HG03439 (cell line): ENCODE data around the gene NAALADL2.

Experiments used
- ATAC-seq: cut with Tn5 transposase; IDR thresholded peaks from one replicate; pipeline ENCODE4 v1.9.1; 2021; ENCODE audit warnings: mild to moderate bottlenecking, moderate library complexity; ENCODE audit not compliant: unreplicated experiment

Gene NAALADL2

DNA sequence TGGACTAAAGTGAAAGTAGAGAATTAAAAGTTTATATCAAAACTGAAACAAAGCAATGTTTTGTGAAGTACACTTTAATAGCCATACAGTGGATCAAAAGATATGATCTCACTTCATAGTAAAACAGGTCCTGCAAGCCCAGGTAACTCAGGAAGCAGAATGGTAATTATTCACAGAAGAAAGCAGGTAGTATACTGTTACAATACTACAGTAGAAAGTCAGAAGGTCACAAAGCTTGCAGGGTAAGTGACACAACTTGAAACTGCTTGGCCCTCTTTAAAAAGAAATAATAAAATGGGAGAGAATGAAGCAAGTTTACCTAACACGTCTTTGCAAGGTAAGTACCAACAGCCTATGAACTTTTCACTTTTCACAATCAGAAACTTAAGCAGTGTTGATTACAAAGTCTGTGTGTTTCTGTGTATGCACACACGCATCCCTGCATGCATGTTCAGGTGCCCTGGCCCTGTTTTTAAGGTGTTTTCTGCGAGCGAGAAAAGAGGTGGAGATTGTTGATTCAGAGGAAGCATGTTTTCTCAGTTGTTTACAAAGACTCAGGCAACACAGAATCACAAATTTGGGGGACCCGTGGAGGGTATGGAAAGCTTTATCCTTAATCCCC is at the start of gene NAALADL2:
Gene NAALADL2, plus strand, starts transcription at position 221 of the 622 bp plus-strand sequence.
- ATAC-seq, result no peak

DNA sequence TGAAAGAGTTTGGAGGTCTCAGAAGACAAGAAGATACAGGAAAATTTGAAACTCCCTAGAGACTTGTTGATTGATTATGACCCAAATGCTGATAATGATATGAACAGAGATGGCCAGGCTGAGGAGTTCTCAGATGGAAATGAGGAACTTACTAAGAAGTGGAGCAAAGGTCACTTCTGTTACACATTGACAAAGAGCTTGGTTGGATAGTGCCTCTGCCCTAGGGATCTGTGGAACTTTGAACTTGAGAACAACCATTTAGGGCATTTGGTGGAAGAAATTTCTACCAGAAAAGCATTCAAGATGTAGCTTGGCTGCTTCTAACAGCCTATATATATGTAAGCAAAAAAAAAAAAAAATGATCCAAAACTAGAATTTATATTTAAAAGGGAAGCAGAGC is 48.9 kb upstream of the NAALADL2 start:
- ATAC-seq, result no peak

DNA sequence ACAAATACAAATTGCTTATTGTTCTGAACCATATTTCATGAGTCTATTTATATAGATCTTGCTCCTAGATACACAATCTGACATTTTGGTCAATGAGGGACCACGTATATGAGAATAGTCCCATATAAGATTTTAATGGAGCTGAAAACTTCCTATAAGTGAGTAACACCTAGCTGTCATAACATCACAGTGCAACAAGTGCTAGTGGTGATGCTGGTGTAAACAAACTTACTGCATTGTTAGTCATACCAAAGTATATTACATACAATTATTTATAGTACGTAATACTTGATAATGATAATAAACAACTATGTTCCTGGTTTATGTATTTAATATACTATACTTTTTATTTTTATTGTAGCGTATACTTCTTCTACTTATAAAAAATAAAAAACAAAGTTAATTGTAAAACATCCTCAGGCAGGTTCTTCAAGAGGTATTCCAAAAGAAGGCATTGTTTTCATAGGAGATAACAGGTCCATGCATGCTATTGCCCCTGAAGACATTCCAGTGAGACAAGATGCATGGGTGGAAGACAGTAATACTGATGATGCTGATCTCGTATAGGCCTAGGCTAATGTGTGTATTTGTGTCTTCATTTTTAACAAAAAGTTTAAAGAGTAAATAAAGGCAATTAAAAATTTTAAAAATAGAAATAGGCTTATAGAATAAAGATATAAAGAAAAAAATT is 46.8 kb upstream of the NAALADL2 start:
- ATAC-seq, result no peak

DNA sequence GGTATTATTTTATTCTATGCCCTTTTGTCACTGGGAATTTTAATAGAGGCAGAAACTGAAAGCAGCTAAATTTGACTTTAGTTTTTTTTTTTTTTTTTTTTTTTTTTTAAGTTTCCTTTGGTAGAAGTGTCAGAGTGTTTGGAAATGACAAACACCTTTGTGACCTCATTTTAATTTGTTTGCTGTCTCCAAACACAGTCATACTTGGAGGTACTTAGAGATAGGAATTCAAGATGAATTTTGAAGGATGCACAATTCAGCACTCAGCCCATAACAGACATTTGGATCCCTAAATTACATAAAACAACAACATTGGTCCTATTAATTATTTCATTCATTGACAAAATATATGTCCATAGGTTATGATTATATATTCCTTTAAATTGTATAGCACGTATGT is 43.4 kb upstream of the NAALADL2 start:
- ATAC-seq, result no peak

DNA sequence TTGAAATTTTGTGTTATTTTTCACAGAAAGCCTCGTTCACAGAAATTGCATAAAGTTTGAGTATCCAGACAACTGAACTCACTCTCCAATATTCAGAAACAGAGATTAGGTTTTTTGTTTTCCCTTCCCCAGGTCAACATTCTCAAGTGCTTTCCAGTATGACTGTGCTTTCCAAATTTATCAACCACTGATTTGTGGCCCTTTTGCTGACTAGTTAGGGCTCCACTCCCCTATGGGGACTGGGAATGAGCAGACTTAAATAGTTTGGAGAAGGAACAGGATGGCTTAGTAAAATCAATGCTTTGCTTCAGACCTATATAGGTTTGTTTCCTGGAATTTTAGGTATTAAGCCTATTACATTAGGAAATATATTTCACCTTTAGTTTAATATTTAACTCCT is 38.2 kb upstream of the NAALADL2 start:
- ATAC-seq, result no peak

DNA sequence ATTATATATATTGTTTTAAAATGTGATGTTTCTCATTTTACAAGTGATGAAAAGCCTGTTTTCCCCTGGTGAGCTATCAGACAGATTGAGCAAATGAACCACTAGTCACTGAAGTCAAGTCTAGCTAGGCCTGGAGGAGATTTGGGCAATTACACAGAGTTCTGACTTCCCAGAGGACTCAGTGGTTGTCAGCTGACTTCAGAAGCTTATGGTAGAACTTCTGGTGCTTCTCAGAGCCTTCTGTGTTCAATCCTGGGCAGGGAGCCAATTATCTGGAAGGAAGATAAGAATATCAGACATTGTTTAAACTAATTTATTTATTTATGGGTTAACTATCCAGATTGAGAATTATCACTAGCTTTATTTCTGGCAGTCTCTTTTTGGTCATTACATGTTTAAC is 37.7 kb upstream of the NAALADL2 start:
- no peak for ATAC-seq

DNA sequence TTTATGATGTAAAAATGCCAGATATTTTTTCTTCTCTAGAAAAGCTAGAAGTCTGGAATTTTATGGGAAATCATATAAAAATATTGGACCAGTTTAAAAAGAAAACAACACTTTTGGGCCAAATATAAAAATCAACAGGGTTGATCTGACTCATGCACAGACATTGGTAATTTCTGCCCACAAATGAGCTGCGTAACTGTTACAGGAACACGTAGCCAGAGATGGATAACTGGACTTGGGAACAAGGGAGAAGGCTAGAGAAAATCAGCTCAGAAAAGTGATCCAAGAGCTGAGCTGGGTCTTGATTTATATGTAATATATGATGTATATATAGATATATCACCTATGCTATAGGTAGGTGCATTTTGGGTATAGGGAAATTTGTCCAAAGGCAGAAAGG is 36.8 kb upstream of the NAALADL2 start:
- no peak for ATAC-seq

DNA sequence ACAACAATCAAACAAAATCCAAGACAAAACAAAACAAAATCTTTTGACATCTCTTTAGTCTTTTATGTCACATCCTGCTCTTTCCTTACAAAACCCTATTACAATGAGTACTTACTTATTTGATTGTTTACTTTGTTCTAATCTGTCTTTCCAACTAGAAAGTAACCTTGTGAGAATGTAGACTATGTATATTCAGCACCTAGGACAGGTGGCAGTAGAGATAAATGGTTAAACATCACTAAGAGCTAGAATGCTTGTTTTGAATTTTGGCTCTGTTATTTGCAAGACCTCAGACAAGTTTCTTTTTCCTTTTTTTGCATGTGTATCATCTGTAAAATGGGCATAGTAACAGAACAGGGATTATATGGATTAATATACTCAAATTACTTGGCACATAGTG is 33.1 kb upstream of the NAALADL2 start:
- ATAC-seq, result no peak

DNA sequence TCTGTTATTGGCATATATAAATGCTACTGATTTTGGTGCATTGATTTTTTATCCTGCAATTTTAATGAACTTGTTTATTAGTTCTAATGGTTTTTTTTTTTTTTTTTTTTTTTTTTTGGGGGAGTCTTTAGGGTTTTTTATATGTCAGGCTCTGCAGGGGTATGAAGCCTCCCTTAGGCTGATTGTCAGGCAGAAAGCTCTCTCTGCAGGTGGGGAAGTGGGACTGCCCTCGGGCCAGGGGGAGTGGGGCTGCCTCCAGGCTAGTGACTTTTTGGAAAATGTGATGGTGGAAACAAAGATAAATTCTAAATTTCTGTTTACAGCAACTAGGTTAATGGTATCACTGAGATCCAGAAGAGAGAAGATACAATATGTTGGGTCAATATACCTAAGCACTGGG is 14.4 kb upstream of the NAALADL2 start:
- no peak for ATAC-seq

DNA sequence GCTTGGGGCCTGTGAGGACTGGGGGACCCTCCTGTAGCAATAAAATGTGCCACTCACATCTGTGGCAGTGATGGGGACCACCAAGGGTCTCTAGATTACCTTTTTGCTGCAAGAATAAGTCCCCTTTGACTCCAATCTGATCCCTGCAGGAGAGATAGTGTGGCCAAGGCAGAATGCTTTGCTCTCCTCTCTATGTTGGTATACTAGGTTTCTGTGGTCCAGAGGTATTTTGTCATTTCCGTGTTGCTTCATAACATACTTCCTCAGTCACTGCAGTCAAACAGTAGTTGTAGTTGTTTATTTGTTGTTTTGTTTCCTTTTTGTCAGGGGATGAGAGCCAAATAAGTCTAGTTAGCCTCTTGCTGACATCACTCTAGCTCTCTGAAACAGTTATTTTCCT is 13.1 kb upstream of the NAALADL2 start:
- no peak for ATAC-seq

DNA sequence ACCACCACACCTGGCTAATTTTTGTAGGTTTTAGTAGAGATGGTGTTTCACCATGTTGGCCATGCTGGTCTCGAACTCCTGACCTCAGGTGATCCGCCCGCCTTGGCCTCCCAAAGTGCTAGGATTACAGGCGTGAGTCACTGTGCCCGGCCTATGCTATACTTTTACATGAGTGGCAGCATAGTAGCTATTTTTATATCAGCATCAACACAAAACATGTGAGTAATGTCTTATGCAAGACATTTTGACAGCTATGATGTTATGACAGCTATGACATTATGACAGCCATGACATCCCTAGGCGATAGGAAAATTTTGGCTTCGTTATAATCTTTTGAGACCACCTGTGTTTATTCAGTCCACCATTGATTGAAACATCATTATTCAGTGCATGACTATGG is 4.1 kb upstream of the NAALADL2 start:
- no peak for ATAC-seq

DNA sequence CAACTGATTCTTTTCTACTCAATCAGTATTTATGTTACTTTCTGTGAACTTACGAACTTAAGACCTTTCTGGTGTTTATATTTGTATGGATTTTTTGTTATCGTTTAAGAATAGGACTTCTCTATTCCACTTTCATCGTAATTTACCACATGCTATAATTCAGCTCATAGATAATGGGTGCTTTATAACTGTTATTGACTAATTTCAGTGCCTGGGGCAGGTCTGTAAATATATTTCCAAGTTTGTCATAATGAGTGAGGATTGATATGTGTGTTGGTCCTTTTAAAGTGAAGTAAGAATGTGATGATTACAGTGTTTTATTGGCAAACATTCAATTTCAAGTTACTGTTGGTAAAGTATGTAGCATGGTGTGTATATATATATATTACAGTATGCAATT is 1.8 kb upstream of the NAALADL2 start:
- no peak for ATAC-seq

DNA sequence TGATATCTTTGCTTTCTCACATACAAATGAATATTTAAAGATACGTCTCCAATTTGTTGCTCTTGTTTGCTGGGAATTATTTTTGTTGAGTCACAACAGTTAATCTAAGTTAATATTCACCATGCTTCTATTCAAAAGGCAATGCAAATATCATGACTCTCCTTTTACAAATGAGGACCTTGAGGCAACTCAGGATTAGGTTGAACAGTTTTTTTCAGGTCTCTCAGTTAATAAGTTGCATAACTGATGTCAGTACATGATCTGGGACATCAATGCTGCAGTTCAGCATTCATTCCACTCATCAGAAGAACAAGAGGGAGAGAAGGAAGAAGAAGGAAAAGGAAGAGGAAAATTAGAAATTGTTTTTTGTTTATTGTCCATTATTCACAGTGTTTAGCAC is 781 bp upstream of the NAALADL2 start:
- ATAC-seq, result no peak

DNA sequence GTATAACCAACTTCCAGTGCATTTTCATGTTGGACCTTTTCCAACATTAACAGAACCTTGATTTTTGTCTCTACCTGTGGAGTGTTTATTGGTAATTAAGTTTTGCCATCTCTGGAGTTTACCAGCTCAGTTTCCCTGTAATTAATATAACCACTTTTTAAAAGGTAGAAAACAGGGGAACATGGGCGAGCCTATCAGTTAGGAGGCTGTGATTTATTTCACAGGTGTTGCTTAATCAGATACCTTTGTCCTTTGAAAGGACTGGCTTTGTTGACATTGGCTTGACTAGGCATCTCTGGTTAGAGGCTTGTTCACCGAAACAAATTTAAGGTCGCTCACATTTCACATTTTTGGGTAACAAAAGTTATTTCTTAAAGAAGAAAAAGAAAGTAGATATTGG is 622 bp downstream of the NAALADL2 start:
- ATAC-seq, result no peak

DNA sequence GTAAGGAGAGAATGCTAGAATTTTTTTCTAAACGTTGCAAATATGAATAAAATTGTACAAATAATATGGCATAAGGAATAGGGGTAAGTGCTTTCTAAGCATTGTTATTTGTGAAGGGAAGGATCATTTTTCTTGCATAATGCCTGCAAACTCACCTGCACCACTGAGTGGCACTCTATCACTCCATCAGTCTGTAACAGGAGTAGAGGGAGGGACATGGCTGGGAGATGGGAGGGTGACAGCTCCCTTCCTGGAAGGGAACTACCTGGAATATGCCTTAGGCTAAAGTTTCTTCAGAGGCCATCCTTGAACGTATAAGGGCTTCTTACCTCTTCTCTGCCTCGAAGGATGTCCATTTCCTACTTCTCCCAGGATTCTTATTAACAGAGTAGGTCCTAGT is 3.0 kb downstream of the NAALADL2 start:
- no peak for ATAC-seq

DNA sequence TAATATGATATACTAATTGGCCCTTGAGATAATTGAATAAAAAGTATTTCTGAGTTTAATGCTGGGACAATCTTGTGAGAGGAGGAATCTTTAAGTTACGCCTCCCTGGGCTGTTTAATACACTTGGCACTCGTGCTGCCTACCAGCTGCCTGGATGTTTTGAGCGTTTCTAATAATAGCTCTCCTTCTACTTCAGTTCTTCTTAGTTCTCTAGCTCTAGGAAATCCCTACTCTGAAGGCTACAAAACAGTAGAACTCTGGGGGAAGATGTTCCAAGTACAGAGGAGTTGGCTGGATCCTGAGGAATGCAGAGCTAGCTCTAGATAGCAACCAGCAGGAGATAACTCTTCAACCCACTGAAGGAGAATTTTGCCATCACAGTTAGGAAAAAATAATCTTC is 3.5 kb downstream of the NAALADL2 start:
- no peak for ATAC-seq

DNA sequence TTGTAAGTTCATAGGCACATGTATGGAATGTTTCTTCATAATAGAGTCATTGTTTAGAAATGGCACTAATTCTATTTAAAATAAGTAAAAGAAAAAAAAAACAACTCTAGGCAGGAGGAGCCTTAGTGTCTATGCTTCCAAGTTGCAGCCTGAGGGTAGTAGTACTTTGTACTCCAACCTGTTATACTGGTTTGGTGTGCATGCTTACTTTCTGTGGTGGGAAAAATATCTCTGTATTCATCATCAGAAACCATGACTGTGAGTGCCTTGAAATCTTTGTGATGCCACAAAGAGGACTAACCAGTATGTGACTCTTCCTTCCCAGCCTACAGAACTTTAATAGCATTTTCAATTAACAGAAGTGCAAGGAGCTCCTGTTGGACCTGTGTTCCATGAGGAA is 4.4 kb downstream of the NAALADL2 start:
- no peak for ATAC-seq

DNA sequence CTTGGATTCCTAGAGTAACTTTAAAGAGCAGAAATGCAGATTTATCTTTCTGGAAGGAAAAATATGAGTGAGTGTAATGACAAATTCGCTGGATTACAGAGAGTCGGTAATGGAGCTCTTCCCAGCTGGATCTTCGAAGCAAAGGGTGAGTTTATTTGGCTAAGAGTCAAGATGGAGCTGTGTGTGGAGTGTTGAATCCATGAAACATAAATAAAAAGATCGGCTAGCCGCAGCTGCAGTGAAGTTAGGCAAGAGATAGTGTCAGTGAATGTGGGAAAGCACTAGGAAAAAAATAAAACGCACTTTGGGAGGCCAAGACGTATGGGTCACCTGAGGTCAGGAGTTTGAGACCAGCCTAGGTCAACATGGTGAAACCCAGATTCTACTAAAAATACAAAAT is 10.3 kb downstream of the NAALADL2 start:
- no peak for ATAC-seq

DNA sequence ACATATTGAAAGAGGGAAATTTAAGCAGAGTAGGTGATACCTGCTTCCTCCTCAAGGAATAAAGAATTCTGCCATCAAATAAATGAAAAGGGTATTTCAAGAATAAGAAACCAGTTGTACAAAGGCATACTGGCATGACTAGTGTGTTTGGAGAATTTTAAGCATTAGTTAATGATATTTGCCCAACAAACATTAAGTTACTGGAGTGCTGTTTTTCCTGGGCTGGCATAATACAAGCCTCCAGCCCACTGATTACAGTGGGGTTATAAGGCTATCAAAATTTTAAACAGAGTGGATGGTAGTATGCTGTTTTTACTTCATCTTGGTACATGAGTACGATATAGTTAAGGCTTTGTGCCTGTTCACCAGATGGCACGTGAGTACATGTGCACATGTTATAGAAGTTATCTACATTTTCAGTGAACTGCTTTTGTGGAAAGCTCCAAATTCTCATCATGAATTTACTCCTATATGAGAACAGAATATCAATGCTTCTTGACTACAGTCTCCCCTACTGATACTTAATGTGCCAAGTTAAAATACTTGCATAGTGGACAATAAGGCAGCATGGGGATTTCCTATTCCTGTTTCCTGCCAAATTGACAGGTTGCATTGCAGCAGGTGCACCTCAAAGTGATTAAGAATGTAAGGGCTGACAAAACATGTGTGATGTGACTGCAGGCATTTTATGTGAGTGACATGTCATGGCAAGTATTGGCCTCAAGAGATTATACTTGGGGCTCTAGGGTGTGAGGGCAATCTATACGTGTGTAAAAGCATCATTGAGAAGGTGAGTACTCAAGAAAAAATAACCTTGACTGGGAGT is 14.9 kb downstream of the NAALADL2 start:
- no peak for ATAC-seq

DNA sequence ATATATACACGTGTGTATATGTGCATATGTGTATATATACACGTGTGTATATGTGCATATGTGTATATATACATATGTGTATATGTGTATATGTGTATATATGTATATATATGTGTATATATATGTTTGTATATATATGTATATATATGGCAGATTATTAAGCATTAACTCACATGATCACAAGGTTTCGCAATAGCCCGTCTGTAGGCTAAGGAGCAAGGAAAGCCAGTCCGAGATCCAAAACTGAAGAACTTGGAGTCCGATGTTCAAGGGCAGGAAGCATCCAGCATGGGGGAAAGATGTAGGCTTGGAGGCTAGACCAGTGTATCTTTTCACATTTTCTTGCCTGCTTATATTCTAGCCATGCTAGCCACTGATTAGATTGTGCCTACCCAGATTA is 23.7 kb downstream of the NAALADL2 start:
- ATAC-seq, result no peak

DNA sequence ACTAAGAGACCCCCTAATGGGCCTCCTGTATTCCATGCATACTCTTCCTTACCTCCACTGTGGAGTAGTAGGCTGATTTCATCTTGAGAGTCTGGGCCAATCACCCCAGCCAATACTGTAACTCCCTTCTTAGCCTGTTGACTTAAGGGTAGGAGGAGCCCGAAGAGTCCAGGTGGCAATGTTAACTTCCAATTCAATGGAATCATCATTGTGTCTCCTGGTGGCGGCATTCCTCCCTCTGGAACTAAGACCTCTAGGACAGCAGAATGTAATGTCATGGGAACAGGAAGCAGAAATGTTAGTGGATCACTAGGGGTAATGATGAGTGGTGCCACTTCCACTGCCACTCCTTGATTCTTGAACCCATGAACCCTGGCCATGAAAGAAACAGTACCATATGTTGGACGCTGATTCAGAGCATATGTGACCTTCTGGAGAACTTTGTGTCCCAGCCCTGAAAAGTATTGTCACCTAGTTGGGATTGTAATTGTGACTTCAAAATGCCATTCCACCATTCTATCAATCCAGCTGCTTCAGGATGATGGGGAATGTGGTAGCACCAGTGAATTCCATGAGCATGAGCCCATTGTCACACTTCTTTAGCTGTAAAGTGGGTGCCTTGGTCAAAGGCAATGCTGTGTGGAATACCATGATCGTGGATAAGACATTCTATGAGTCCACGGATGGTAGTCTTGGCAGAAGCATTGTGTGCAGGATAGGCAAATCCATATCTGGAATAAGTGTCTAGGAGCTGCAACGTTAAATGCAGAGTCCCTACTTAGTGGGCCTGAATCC is 24.9 kb downstream of the NAALADL2 start:
- ATAC-seq, result no peak
